ENCODE measurements around the gene INPP5K.
"Not testable (repeated sequence)": the region's sequence is repeated elsewhere in the genome, so short reads cannot be mapped to it uniquely, and the experiment has no call there.

Gene INPP5K

DNA sequence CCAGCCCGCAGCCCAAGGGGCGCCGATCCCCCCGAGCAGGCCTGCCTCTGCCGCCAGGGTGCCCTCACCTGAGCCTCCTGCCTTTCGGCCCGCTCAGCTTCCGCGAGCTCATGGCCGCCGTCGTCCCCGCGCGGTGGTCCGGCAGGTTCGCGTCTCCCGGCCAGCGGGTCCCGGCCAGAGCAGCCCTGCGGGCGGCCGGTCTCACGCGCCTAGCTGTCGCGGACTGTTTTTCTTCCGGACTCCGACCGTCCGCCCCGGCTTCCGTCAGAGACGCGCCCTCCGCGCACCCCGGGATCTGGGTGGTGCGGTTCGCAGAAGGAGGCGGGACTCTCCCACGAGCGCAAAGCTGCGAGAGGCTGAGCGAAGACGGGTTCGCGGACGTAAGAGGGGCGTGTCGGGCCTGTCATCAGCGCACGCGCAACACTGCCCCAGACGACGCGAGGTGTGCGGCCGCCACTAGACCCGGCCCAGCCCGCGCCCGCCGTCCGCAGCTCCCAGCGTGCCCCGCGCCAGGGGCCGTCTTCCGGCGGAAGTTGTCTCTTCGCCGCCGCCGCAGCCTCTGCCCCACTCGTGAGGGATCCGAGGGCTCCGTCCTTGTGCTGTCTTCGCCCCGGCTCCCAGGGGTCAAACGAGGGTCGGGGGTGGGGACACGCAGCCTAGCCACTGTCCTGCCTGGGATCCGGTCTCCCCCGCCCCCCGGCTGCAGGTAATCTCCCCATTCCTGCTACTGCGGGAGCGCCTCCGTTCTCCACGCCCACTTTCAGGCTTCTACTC lies at the start of gene INPP5K:
Gene INPP5K, minus strand, starts transcription at position 225 of the 774 bp plus-strand sequence. Its CDS starts 113 bp downstream, at position 112.
- peak; percentile 94 for DNase-seq

- no peak for DNase-seq
Measured at GRCh38 chr17:1565877-1566276, 49.5 kb upstream of the INPP5K start.

DNA sequence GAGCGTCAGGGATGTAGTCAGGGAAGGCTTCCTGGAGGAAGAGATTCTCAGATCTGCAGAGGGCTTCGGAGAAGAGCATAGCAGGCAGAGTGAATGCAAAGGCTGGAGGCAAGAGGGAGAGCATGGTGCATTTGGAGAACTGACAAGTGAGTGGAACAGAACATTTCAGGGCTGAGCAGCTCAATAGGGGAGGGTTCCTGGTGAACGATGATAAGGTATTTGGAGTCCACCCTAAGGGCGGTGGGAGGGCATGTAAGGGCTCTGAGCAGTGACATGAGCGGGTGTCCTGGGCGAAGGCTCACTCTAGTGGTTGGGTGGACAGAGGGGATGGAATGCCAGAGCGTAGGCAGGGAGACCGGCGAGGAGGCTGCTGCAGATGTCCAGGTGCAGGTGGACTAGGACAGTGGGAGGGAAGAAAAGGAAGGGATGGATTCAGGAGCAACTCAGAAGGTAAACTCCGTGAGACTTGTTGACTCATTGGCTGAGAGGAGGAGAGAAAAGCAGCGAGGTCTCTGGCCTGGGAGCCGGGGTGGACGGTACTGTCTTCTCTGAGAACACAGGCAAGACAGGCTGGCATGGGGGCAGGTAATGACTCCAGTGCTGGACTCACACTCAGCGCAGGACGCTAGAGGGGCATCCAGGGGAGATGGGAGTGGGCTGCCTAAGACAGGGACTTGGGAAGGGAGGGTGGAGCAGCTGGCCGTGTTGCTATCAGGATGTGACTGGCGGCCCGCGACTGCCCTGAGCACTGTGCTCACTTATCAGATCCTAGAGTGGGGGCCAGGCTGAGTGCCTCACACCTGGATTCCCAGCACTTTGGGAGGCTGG lies 47.6 kb upstream of the INPP5K start:
- DNase-seq, result no peak

DNA sequence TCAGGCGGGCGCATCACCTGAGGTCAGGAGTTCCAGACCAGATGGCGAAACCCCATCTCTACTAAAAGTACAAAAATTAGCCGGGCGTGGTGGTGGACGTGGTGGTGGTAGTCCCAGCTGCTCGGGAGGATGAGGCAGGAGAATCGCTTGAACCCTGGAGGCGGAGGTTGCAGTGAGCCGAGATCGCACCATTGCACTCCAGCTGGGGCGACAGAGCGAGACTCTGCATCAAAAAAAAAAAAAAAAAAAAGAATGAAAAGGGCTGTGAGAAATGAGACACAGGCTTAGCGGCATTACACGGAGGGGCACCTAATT lies 47.0 kb upstream of the INPP5K start:
- not testable (repeated sequence) for DNase-seq

GRCh38 chr17:1562176-1562643 lies 45.8 kb upstream of the INPP5K start:
- DNase-seq, result no peak

DNA sequence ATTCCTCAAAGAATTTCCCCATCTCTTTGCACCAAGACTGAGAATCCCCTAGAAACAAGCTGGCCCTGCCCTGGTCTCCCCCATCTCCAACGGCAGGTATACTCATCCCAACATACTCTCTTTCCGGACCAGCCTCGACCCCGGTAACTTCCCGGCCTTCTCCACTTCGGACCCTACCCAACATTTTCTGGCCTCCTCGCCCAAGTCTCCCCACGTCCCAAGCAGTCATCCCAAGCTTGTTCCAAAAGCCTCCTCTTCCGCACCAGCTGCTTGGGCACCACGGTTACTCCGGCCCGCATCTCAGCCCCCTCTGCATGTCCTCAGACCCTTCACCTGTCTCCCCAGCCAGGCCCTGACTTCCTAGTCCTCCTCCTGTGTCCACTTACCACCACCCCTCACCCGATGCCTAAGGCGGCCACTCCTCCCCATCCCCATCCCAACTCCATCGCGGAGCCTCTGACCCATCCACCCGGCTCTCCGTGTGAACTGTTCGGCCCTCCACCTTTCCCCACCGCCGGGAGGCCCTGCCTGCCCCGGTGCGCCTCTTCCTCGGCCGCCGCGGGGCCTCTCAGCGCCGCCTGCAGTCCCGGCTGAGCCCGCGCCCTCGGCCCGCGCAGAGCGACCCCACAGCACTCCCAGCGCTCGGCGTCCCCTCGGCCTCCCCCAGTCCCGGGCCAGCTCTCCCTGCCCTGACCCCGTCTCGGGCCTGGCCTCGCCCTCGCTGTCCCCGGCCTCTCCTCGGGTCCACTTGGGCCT lies 45.2 kb upstream of the INPP5K start:
- peak; percentile 19 for DNase-seq

DNA sequence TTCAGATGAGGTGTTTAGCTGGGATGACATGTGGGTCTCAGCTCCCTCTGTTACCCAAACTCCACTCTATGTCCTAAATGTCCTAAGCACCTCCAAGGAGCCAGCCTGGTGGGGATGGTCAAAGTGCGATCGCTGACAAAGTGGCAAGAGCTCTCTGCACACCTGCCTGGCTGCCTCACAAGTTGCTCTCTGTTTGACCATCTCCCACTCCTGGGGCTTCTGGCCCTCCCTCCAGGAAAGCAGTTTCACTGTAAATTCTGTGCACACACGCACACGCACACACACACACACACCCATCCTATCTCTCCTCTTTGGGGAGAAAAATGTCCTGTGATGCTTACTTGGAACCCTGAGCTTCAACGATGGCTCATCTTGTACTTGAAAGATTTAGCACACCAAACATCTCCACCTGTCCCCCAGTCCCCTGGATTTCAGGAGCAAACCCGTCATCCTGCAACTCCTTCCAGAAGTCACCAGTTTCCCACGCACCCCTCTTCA lies 44.5 kb upstream of the INPP5K start:
- no peak for DNase-seq

DNA sequence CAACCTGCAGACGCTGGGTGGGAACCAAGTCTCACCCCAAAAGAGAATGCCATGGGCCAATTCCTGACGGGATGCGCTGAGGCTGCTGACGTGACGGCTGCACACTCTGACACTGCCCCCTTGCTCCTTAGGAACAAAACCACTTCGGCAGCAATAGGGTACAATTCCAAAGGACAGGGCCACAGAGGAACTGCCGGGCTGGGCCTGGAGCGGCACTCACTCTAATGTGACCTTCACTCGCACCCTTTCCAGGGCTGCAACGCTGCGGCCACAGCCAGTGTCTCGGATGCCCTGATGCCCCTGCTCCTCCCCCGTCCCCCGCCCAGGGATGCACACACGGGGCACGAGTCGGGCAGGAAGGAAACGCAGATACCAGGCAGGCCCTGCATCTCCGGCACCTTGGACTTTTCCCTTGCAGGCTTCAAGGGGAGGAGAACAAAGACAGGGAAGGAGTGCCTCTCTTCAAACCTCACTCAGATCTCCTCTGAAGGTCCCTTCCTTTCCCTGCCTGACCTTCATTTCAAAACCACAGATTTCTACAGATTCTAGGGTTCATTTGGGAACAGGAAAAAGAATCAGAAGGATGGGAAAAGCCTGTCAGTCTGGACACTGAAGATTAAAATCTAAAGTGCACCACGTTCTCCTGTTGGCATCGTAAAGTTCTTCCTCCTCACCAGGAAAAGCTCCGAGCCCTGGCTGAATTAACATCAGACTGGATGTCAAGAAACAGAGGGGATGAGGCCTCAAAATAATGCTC lies 43.9 kb upstream of the INPP5K start:
- no peak for DNase-seq

- DNase-seq, result no peak
Measured at GRCh38 chr17:1559047-1560043, 42.9 kb upstream of the INPP5K start.

DNA sequence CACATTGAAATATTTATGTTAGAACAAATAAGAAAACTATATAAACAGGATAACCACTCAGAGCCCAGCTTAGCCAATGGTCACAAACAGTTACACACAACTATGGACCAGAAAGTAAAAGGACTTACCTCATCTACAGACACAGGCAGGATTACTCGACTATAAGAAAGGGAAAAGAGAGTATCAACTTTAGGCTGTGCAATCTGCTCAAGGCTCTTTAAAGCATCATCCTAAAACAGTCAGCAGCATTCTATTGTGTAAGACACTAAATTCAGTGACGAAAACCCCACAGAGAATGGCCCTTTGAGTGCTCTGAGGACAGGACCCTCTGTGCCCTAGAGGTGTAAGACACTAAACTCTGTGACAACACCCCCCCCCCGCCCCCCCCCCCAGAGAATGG lies 42.0 kb upstream of the INPP5K start:
- DNase-seq, result no peak

- DNase-seq, result no peak
Measured at GRCh38 chr17:1557355-1558095, 41.1 kb upstream of the INPP5K start.

DNA sequence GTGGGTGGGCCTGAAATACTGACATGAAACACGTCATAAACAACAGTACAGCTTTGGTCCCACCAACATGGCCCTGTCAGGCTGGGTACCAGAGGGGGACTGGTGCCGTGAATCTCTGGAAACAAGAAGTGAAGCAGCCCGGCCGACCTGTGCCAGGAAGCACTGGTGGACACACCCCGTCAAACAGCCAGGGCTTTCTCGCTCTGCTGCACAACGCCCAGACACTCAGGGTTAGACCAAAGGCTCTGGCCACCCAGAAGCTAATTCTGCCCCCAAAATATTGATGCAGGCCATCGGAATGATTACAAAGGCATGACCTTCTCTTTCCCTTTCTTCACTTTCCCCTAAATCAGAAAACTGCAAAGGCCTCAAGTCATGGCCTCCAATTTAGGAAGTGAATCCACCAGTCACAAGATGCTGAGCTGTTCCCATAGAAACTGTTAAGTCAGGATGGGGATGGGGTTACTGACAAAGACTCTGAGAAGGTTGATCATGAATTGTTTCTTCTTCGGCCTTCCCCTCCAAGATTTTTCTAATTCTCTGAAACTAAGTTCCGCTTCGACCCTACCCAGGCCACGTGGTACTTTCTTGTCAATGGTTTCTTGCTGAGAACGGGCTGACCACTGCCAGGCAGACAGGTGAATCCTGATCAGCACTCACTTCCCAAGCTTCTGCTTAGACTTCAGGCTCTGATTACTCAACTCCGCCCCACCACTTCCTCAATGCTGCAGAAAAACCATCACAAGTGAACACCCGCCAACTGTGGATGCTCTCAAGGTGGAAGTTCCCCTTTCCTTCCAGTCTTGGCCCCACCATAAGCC lies 39.4 kb upstream of the INPP5K start:
- no peak for DNase-seq

- no peak for DNase-seq
Measured at GRCh38 chr17:1554751-1555540, 38.5 kb upstream of the INPP5K start.

GRCh38 chr17:1553354-1554266 lies 37.2 kb upstream of the INPP5K start:
- DNase-seq, result no peak

DNA sequence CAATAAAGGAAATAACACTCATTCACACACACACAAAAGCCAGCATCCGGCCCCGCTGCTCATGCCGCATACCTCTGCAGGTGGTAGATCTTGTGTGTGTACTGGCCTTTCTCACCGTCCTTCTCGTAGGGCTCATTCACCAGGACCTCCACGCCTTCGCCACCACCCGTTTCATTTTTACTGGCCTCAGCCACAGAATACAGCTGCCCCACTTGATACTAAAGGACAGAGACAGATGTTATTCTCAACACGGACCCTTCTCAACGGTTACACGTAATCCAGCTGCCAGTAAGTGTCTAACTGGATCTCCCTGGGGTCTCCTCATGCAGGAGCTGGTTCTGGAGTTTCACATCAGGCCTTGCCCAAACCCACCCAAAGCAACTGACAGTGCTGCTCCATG lies 36.5 kb upstream of the INPP5K start:
- no peak for DNase-seq

DNA sequence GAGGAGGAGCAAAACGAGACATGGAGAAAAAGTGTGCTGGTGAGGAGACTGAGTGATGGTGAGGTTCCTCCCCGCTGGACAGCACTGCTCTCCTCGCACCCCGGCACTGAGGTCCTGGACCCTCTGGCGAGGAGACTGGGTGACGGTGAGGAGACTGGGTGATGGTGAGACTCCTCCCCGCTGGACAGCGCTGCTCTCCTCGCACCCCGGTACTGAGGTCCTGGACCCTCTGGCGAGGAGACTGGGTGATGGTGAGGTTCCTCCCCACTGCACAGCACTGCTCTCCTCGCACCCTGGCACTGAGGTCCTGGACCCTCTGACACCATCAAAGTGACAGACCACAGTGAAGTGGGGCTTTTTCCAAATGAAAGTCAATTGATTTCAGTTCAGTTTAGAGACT lies 35.3 kb upstream of the INPP5K start:
- DNase-seq, result no peak

GRCh38 chr17:1548032-1548431 lies 31.6 kb upstream of the INPP5K start:
- no peak for DNase-seq
